HepG2 (cell line): ENCODE measurements around the gene GNB4. TPM values are rescaled to one million over a fixed set of nuclear protein-coding genes. Genes with fewer than 3 reads are reported as not detected.

ENCODE experiments used
- ATAC-seq: fragments of 200-7000 bp; cut with Tn5 transposase; 3 replicates; pipeline ENCODE4 v1.9.1; 2020; ENCODE audit warnings: mild to moderate bottlenecking, moderate library complexity
- BruUV-seq: library from RNA; stranded (reverse); fragments of 400-500 nt; replicated peaks from 2 replicates; lab custom pipeline; 2021; lab: Mats Ljungman, UMichigan
- CTCF ChIA-PET: fragments of 300-600 bp; formaldehyde crosslinking; extraction: SDS; loops from one replicate; lab custom pipeline; 2021; ENCODE audit warnings: low total read pairs, inconsistent platforms, low intra/inter-chr PET ratio; lab: Yijun Ruan, JAX
- POLR2A ChIA-PET: fragments of 350-600 bp; sonication (Branson Sonifier 250); formaldehyde crosslinking; loops from one replicate; lab custom pipeline; 2020; ENCODE audit warnings: antibody characterized with exemption, inconsistent platforms; lab: Yijun Ruan, JAX
- DNase-seq: peaks from one replicate; pipeline ENCODE4 v3.0.0-alpha.2; 2015; ENCODE audit warnings: low spot score
- FAIRE-seq: peaks from 3 replicates; lab custom pipeline; 2011; peaks lifted over from hg19 to GRCh38; lab: Jason Lieb, UNC
- H2AFZ ChIP-seq: one replicate; pipeline ENCODE4 v1.6.1; 2011; ENCODE audit warnings: low read length, inconsistent platforms
- H3K27ac ChIP-seq: fragments of 300-600 bp; 3 replicates; pipeline ENCODE4 v1.8.0; 2011; ENCODE audit warnings: mixed run types, mild to moderate bottlenecking, mixed read lengths, low read length, inconsistent platforms; ENCODE audit not compliant: insufficient read depth; ENCODE audit errors: extremely low read length
- H3K27me3 ChIP-seq, 2 experiments: fragments of 200-600 bp in 1 of 2; 2 replicates in 1 of 2; 3 replicates in 1 of 2; pipeline versions ENCODE4 v1.6.0 to v1.8.0; 2011; ENCODE audit warnings: low read length in 2 of 2, mild to moderate bottlenecking in 2 of 2, moderate library complexity in 2 of 2, inconsistent platforms in 1 of 2; ENCODE audit not compliant: insufficient read depth in 2 of 2, control insufficient read depth in 1 of 2
- H3K36me3 ChIP-seq, 2 experiments: fragments of 200-600 bp in 1 of 2; replicated peaks in 1 of 2; 2 replicates in 1 of 2; 3 replicates in 1 of 2; pipeline versions ENCODE4 v1.5.1 to v1.8.0; 2011; ENCODE audit warnings: low read length in 2 of 2, inconsistent platforms in 1 of 2; ENCODE audit not compliant: insufficient read depth in 2 of 2, control insufficient read depth in 1 of 2
- H3K4me1 ChIP-seq: 2 replicates; pipeline ENCODE4 v1.5.1; 2012; ENCODE audit warnings: low read length, inconsistent platforms; ENCODE audit not compliant: insufficient read depth
- H3K4me2 ChIP-seq: 2 replicates; pipeline ENCODE4 v1.6.0; 2011; ENCODE audit warnings: low read depth, low read length, inconsistent platforms
- H3K4me3 ChIP-seq, 3 experiments: fragments of 200-600 bp in 1 of 3; sonication (generic), shearing (Covaris generic) in 1 of 3; replicated peaks in 1 of 3; 2 replicates each; pipeline ENCODE4 v1.5.1; 2011 to 2016; ENCODE audit warnings: low read length in 3 of 3, inconsistent platforms in 2 of 3, low read depth in 2 of 3, mild to moderate bottlenecking in 2 of 3, control low read depth in 1 of 3, mixed read lengths in 1 of 3; ENCODE audit not compliant: insufficient read depth in 1 of 3
- H3K79me2 ChIP-seq: one replicate; pipeline ENCODE4 v1.6.1; 2011; ENCODE audit warnings: low read length, inconsistent platforms; ENCODE audit not compliant: insufficient read depth
- H3K9ac ChIP-seq: 2 replicates; pipeline ENCODE4 v1.6.0; 2011; ENCODE audit warnings: mild to moderate bottlenecking, low read depth, low read length, inconsistent platforms; ENCODE audit not compliant: insufficient read depth
- H3K9me3 ChIP-seq: 2 replicates; pipeline ENCODE4 v1.5.1; 2012; ENCODE audit warnings: mild to moderate bottlenecking, low read length
- H4K20me1 ChIP-seq: 2 replicates; pipeline ENCODE4 v1.6.0; 2011; ENCODE audit warnings: inconsistent platforms, mild to moderate bottlenecking, low read length, moderate library complexity; ENCODE audit not compliant: insufficient read depth
- ARNTL ChIP-seq: sonication (generic); formaldehyde crosslinking; IDR thresholded peaks from 2 replicates; pipeline ENCODE4 v1.4.0; 2020; ENCODE audit warnings: mild to moderate bottlenecking, missing genetic modification reagents
- CTCF ChIP-seq: sonication (generic); formaldehyde crosslinking; IDR thresholded peaks from 2 replicates; pipeline ENCODE4 v1.5.0; 2020; ENCODE audit warnings: mild to moderate bottlenecking, missing genetic modification reagents, moderate library complexity
- TCF12 ChIP-seq, 2 experiments: fragments of 450-650 bp in 1 of 2; sonication (generic) in 1 of 2; formaldehyde crosslinking in 1 of 2; IDR thresholded peaks; 2 replicates each; pipeline versions ENCODE4 v1.6.1 to v1.8.0; 2017 to 2022; ENCODE audit warnings: antibody characterized with exemption in 1 of 2, mild to moderate bottlenecking in 1 of 2, missing genetic modification reagents in 1 of 2, moderate library complexity in 1 of 2
- TFAP4 ChIP-seq: sonication (generic); IDR thresholded peaks from 2 replicates; pipeline ENCODE4 v1.6.1; 2016; ENCODE audit warnings: low read depth, borderline replicate concordance
- ZNF737 ChIP-seq: sonication (generic); formaldehyde crosslinking; IDR thresholded peaks from 2 replicates; pipeline ENCODE4 v1.5.0; 2020; ENCODE audit warnings: missing genetic modification reagents, mild to moderate bottlenecking, borderline replicate concordance
- WGBS: methylation state at CpG from one replicate; pipeline ENCODE4 v1.1.6; 2017; ENCODE audit warnings: low lambda C conversion rate; 5-methylcytosine and 5-hydroxymethylcytosine counted together
- in situ Hi-C: cut with HindIII; loops from 2 replicates; pipeline ENCODE4 v1.10.0; 2017; ENCODE audit warnings: low pct_unique_long_range_greater_than_20kb; ENCODE audit not compliant: extremely low pct_ligation_motif_present
- intact Hi-C: fragments of 100-400 bp; cut with micrococcal nuclease; formaldehyde crosslinking; loops from one replicate; pipeline ENCODE4 v1.10.0; 2022; ENCODE audit not compliant: unreplicated experiment
- polyA plus RNA-seq, 8 experiments: library from polyadenylated mRNA; depleted of rRNA in 3 of 8; stranded (reverse) in 7 of 8; unstranded in 1 of 8; fragments of >200 nt; fragmentation: Illumina TruSeq in 4 of 8; extraction: Trizol in 4 of 8; gene quantifications; 2 replicates each; pipeline versions ENCODE4 v1.2.1 to v1.2.3, GENCODE V29; 2011 to 2016; ENCODE audit warnings: low read depth in 4 of 8, missing spikeins in 1 of 8, mixed read lengths in 1 of 8; ENCODE audit not compliant: insufficient read depth in 1 of 8
- total RNA-seq, 5 experiments: library from RNA; depleted of rRNA; stranded (reverse); fragments of >200 nt; fragmentation: Illumina TruSeq; extraction: Trizol; gene quantifications; 2 replicates each; pipeline ENCODE4 v1.2.3, GENCODE V29; 2016; ENCODE audit warnings: low read depth in 1 of 5

The GNB4 gene
- total and polyA plus RNA-seq, 2 of the 13 experiments (the other 11 are each of a cell fraction or from before 2014, with no cell fraction given): 0.07 to 0.13 TPM

- FAIRE-seq (no peak), ATAC-seq (peak; percentile 69), DNase-seq (no peak)
- Histone ChIP-seq H3K9me3 (no peaks in the 10 kb centered on the region), H3K4me3 (no peak overlapping the region), H3K4me2 (no peak overlapping the region), H3K27ac (no peak overlapping the region), H3K79me2 (no peaks in the 10 kb centered on the region), H4K20me1 (no peaks in the 10 kb centered on the region), H3K4me1 (no peaks in the 10 kb centered on the region), H2AFZ (no peak overlapping the region), H3K9ac (no peak overlapping the region), H3K27me3 (no peaks in the 10 kb centered on the region)
- BruUV-seq: no TSS peak
- ChIA-PET CTCF (no interaction called here), POLR2A (no interaction called here)
- WGBS: 51% methylated on average over 2 of the region's 2 CpGs
- intact Hi-C loops: no loop called here
- in situ Hi-C loops: no loop called here
- TF ChIP-seq TCF12 (IDR thresholded peaks at IDR 0.05) (no peak), TCF12 (CRISPR knock-in tag; IDR thresholded peaks at IDR 0.05) (no peak), CTCF (CRISPR knock-in tag) (0 out of 2 replicates have a peak, but pooled peaks have one; percentile 15), ARNTL (CRISPR knock-in tag) (no peak)
- TF ChIP-seq, all 625 proteins: peak for 1
- H3K36me3 ChIP-seq: no peaks in the 10 kb centered on the region
These were observed 40.9 kb downstream of the GNB4 start for GRCh38 chr3:179410331-179410730.

GRCh38 chr3:179404307-179404706 lies 47.0 kb downstream of the GNB4 start:
- no peaks in the 10 kb centered on the region for H3K36me3 ChIP-seq
- H4K20me1 ChIP-seq: no peaks in the 10 kb centered on the region
- no peaks in the 10 kb centered on the region for H3K79me2 ChIP-seq
- no peak overlapping the region for H2AFZ ChIP-seq
- FAIRE-seq: no peak
- H3K27me3 ChIP-seq: no peaks in the 10 kb centered on the region
- in situ Hi-C loops: no loop called here
- H3K4me3 ChIP-seq: no peak overlapping the region
- no peak overlapping the region for H3K4me2 ChIP-seq
- TF ChIP-seq TFAP4 (no peak), ZNF737 (CRISPR knock-in tag) (no peak)
- intact Hi-C loops: no loop called here
- H3K4me1 ChIP-seq: no peaks in the 10 kb centered on the region
- ChIA-PET POLR2A (no interaction called here), CTCF (no interaction called here)
- no peaks in the 10 kb centered on the region for H3K9me3 ChIP-seq
- DNase-seq: no peak
- H3K27ac ChIP-seq: no peak overlapping the region
- H3K9ac ChIP-seq: no peak overlapping the region
- ATAC-seq: no peak
- 93% methylated on average over 2 of the region's 2 CpGs for WGBS
- no TSS peak for BruUV-seq
